Neural progenitor cell (in vitro differentiated cells): ENCODE measurements around the gene HLA-DQB1. TPM values are rescaled to one million over a fixed set of nuclear protein-coding genes. Genes with fewer than 3 reads are reported as not detected.
"Not testable (repeated sequence)": the region's sequence is repeated elsewhere in the genome, so short reads cannot be mapped to it uniquely, and the experiment has no call there.

Experiments used
- DNase-seq: peaks from one replicate; pipeline ENCODE4 v3.0.0-alpha.2; 2016; ENCODE audit warnings: low spot score
- H2AFZ ChIP-seq: fragments of 200-600 bp; sonication (generic); replicated peaks from 2 replicates; pipeline ENCODE4 v1.6.1; 2016; ENCODE audit warnings: antibody characterized with exemption
- H3F3A ChIP-seq: fragments of 200-600 bp; sonication (generic); 2 replicates; pipeline ENCODE4 v1.6.1; 2016; ENCODE audit warnings: antibody characterized with exemption, low read depth
- H3K27ac ChIP-seq: fragments of 200-600 bp; sonication (generic); 2 replicates; pipeline ENCODE4 v1.5.1; 2016; ENCODE audit warnings: mild to moderate bottlenecking
- H3K27me3 ChIP-seq: fragments of 200-600 bp; sonication (generic); 2 replicates; pipeline ENCODE4 v1.6.1; 2016; ENCODE audit warnings: mild to moderate bottlenecking, moderate library complexity
- H3K36me3 ChIP-seq: fragments of 200-600 bp; sonication (generic); 2 replicates; pipeline ENCODE4 v1.5.1; 2016
- H3K4me1 ChIP-seq: fragments of 200-600 bp; sonication (generic); 2 replicates; pipeline ENCODE4 v1.6.1; 2016; ENCODE audit warnings: mixed run types
- H3K4me2 ChIP-seq: fragments of 200-600 bp; sonication (generic); 2 replicates; pipeline ENCODE4 v1.6.1; 2016
- H3K4me3 ChIP-seq: fragments of 200-600 bp; sonication (generic); 2 replicates; pipeline ENCODE4 v1.5.1; 2016
- H3K79me2 ChIP-seq: fragments of 200-600 bp; sonication (generic); 2 replicates; pipeline ENCODE4 v1.6.1; 2016; ENCODE audit warnings: low read depth
- H3K9ac ChIP-seq: fragments of 200-600 bp; sonication (generic); 2 replicates; pipeline ENCODE4 v1.6.1; 2016
- H3K9me3 ChIP-seq: fragments of 200-600 bp; sonication (generic); 2 replicates; pipeline ENCODE4 v1.5.1; 2016; ENCODE audit warnings: low read depth
- H4K20me1 ChIP-seq: fragments of 200-600 bp; sonication (generic); 2 replicates; pipeline ENCODE4 v1.6.1; 2016; ENCODE audit warnings: low read depth
- H3K27ac Mint-ChIP-seq: 3 replicates; pipeline ENCODE4 v1.8.0; 2021; ENCODE audit warnings: mixed read lengths
- H3K27me3 Mint-ChIP-seq: 2 replicates; pipeline ENCODE4 v1.8.0; 2022; ENCODE audit warnings: low read depth, mild to moderate bottlenecking, inconsistent platforms, moderate library complexity, mixed read lengths; ENCODE audit not compliant: insufficient read depth
- H3K36me3 Mint-ChIP-seq: 3 replicates; pipeline ENCODE4 v1.8.0; 2021; ENCODE audit warnings: mixed read lengths
- H3K4me1 Mint-ChIP-seq: 3 replicates; pipeline ENCODE4 v1.8.0; 2021; ENCODE audit warnings: mixed read lengths
- H3K4me3 Mint-ChIP-seq: 3 replicates; pipeline ENCODE4 v1.8.0; 2021; ENCODE audit warnings: mild to moderate bottlenecking, moderate library complexity, mixed read lengths
- H3K9me3 Mint-ChIP-seq: 3 replicates; pipeline ENCODE4 v1.8.0; 2020; ENCODE audit warnings: mixed read lengths
- CTCF ChIP-seq: fragments of 200-600 bp; sonication (generic); IDR thresholded peaks from 2 replicates; pipeline ENCODE4 v1.5.1; 2017; ENCODE audit warnings: antibody characterized with exemption, mild to moderate bottlenecking
- EZH2 ChIP-seq: fragments of 200-600 bp; sonication (generic); IDR thresholded peaks from 2 replicates; pipeline ENCODE4 v1.6.1; 2017; ENCODE audit warnings: antibody characterized with exemption, mild to moderate bottlenecking, moderate library complexity
- EZH2phosphoT487 ChIP-seq: fragments of 200-600 bp; sonication (generic); IDR thresholded peaks from 2 replicates; pipeline ENCODE4 v1.6.1; 2017; ENCODE audit warnings: antibody characterized with exemption
- total RNA-seq: library from RNA; depleted of rRNA; stranded (reverse); fragments of >200 nt; gene quantifications from 2 replicates; pipeline ENCODE4 v1.2.3, GENCODE V29; 2015; ENCODE audit warnings: low replicate concordance

HLA-DQB1 gene
- total RNA-seq, 1 donor from 2014 or later = 4.7 TPM

- no peaks in the 10 kb centered on the region for H3F3A ChIP-seq
- no peaks in the 10 kb centered on the region for H4K20me1 ChIP-seq
- H3K27me3 Mint-ChIP-seq = no peaks in the 10 kb centered on the region
- no peaks in the 10 kb centered on the region for H3K36me3 ChIP-seq
- no peaks in the 10 kb centered on the region for H3K27me3 ChIP-seq
- no peak overlapping the region for H3K27ac ChIP-seq
- no peaks in the 10 kb centered on the region for H3K36me3 Mint-ChIP-seq
- H3K27ac Mint-ChIP-seq = no peak overlapping the region
- no peak for TF ChIP-seq EZH2phosphoT487
- no peak for TF ChIP-seq CTCF
- no peak for TF ChIP-seq EZH2
- no peak overlapping the region for H3K4me2 ChIP-seq
- no peaks in the 10 kb centered on the region for H3K9me3 Mint-ChIP-seq
- H3K9me3 ChIP-seq = no peaks in the 10 kb centered on the region
- no peak for DNase-seq
- H3K4me1 Mint-ChIP-seq = no peaks in the 10 kb centered on the region
- no peak overlapping the region for H3K4me3 ChIP-seq
- no peaks in the 10 kb centered on the region for H3K4me1 ChIP-seq
- no peak overlapping the region for H2AFZ ChIP-seq
- H3K9ac ChIP-seq = no peak overlapping the region
- H3K4me3 Mint-ChIP-seq = no peak overlapping the region
- H3K79me2 ChIP-seq = no peaks in the 10 kb centered on the region
Observed at GRCh38 chr6:32684246-32684645, 17.8 kb upstream of the HLA-DQB1 start.

GRCh38 chr6:32680055-32680454, 13.6 kb upstream of the HLA-DQB1 start:
- H3K9ac ChIP-seq = no peak overlapping the region
- H3K4me3 Mint-ChIP-seq = no peak overlapping the region

GRCh38 chr6:32679492-32679891, 13.0 kb upstream of the HLA-DQB1 start:
- Histone ChIP-seq H3K27ac (no peak overlapping the region), H3K4me2 (no peak overlapping the region), H3K36me3 (no peaks in the 10 kb centered on the region), H3K4me1 (no peaks in the 10 kb centered on the region), H3K27me3 (no peaks in the 10 kb centered on the region), H4K20me1 (no peaks in the 10 kb centered on the region), H3K4me3 (no peak overlapping the region), H3K79me2 (no peaks in the 10 kb centered on the region), H3K9me3 (no peaks in the 10 kb centered on the region), H3K9ac (no peak overlapping the region), H2AFZ (no peak overlapping the region), H3F3A (no peaks in the 10 kb centered on the region)
- TF ChIP-seq EZH2phosphoT487 = no peak
- TF ChIP-seq EZH2 = no peak
- TF ChIP-seq CTCF = no peak
- peaks cover 13% of the 10 kb centered on the region for H3K9me3 Mint-ChIP-seq
- H3K4me1 Mint-ChIP-seq = no peaks in the 10 kb centered on the region
- no peaks in the 10 kb centered on the region for H3K36me3 Mint-ChIP-seq
- DNase-seq = no peak
- no peaks in the 10 kb centered on the region for H3K27me3 Mint-ChIP-seq
- no peak overlapping the region for H3K27ac Mint-ChIP-seq
- no peak overlapping the region for H3K4me3 Mint-ChIP-seq

More at GRCh38 chr6:32680055-32680454, 13.6 kb upstream of the HLA-DQB1 start:
- no peaks in the 10 kb centered on the region for H3K36me3 ChIP-seq
- no peak overlapping the region for H3K27ac ChIP-seq
- DNase-seq = no peak
- H3K4me2 ChIP-seq = no peak overlapping the region
- no peaks in the 10 kb centered on the region for H3K79me2 ChIP-seq
- no peaks in the 10 kb centered on the region for H3F3A ChIP-seq
- no peaks in the 10 kb centered on the region for H3K9me3 ChIP-seq
- no peaks in the 10 kb centered on the region for H3K27me3 ChIP-seq
- peaks cover 9% of the 10 kb centered on the region for H3K9me3 Mint-ChIP-seq
- H2AFZ ChIP-seq = no peak overlapping the region
- H3K27me3 Mint-ChIP-seq = no peaks in the 10 kb centered on the region
- no peak overlapping the region for H3K27ac Mint-ChIP-seq
- H3K4me1 ChIP-seq = no peaks in the 10 kb centered on the region
- no peaks in the 10 kb centered on the region for H3K36me3 Mint-ChIP-seq
- no peaks in the 10 kb centered on the region for H4K20me1 ChIP-seq
- no peaks in the 10 kb centered on the region for H3K4me1 Mint-ChIP-seq
- no peak for TF ChIP-seq CTCF
- no peak for TF ChIP-seq EZH2
- TF ChIP-seq EZH2phosphoT487 = no peak
- no peak overlapping the region for H3K4me3 ChIP-seq

GRCh38 chr6:32674123-32674522, 7.7 kb upstream of the HLA-DQB1 start:
- not testable (repeated sequence) for H2AFZ ChIP-seq, H3K4me3 Mint-ChIP-seq, H3K4me1 Mint-ChIP-seq, H3F3A ChIP-seq, H3K4me1 ChIP-seq, H3K27ac ChIP-seq, H3K9me3 ChIP-seq, H3K36me3 ChIP-seq, H3K4me2 ChIP-seq, H3K27me3 ChIP-seq, DNase-seq, H3K36me3 Mint-ChIP-seq, H3K27ac Mint-ChIP-seq, H3K27me3 Mint-ChIP-seq, H3K4me3 ChIP-seq, H3K9ac ChIP-seq, H4K20me1 ChIP-seq, H3K79me2 ChIP-seq
- peaks cover 21% of the 10 kb centered on the region for H3K9me3 Mint-ChIP-seq

GRCh38 chr6:32671908-32672307, 5.5 kb upstream of the HLA-DQB1 start:
- not testable (repeated sequence) for H3K4me2 ChIP-seq, H3K4me3 Mint-ChIP-seq, H3K27ac Mint-ChIP-seq, H3K27me3 ChIP-seq, H3K4me1 ChIP-seq, H3K36me3 Mint-ChIP-seq, H3K27me3 Mint-ChIP-seq, H4K20me1 ChIP-seq, H3K4me3 ChIP-seq, DNase-seq, H3F3A ChIP-seq, H3K9ac ChIP-seq, H3K79me2 ChIP-seq, H3K36me3 ChIP-seq, H3K4me1 Mint-ChIP-seq, H2AFZ ChIP-seq, H3K9me3 ChIP-seq, H3K27ac ChIP-seq
- H3K9me3 Mint-ChIP-seq = peaks cover 13% of the 10 kb centered on the region
